NCI-H2227 (cell line): Measurements from ENCODE around the gene ZBTB44.
"Not testable (repeated sequence)": the region's sequence is repeated elsewhere in the genome, so short reads cannot be mapped to it uniquely, and the experiment has no call there.

Experiments
- DNase-seq: peaks from one replicate; lab custom pipeline; 2025; ENCODE audit not compliant: unreplicated experiment; lab: John Stamatoyannopoulos, UW

Gene ZBTB44

DNA sequence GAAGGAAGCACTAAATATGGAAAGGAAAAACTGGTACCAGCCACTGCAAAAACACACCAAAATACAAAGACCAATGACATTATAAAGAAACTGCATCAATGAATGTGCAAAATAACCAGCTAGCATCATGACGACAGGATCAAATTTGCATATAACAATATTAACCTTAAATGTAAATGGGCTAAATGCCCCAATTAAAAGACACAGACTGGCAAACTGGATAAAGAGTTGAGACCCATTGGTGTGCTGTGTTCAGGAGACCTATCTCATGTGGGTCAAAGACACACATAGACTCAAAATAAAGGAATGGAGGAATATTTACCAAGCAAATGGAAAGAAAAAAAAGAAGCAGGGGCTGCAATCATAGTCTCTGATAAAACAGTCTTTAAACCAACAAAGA lies 63.0 kb downstream of the ZBTB44 start:
- not testable (repeated sequence) for DNase-seq

DNA sequence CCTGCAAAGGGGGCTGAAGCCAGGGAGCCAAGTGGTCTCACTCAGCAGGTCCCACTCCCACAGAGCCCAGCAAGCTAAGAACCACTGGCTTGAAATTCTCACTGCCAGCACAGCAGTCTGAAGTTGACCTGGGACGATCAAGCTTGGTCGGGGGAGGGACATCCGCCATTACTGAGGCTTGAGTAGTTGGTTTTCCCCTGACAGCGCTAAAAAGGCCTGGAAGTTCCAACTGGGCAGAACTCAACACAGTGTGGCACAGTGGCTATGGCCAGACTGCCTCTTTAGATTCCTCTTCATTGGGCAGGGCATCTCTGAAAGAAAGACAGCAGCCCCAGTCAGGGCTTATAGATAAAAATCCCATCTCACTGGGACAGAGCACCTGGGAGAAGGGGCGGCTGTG lies 64.8 kb downstream of the ZBTB44 start:
- DNase-seq = not testable (repeated sequence)

DNA sequence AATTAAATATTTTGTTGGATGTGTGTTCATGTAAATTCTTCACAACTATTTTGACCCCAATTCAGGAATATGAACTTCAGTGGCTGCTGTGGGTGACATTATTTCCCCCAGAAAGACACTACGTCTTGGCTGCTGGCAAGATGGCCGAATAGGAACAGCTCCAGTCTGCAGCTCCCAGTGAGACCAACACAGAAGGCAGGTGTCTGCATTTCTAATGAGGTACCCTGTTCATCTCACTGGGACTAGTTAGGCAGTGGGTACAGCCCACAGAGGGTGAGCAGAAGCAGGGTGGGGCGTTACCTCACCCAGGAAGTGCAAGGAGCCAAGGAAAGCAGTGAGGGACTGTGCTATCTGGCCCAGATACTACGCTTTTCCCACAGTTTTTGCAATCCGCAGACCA lies 65.3 kb downstream of the ZBTB44 start:
- DNase-seq = no peak

DNA sequence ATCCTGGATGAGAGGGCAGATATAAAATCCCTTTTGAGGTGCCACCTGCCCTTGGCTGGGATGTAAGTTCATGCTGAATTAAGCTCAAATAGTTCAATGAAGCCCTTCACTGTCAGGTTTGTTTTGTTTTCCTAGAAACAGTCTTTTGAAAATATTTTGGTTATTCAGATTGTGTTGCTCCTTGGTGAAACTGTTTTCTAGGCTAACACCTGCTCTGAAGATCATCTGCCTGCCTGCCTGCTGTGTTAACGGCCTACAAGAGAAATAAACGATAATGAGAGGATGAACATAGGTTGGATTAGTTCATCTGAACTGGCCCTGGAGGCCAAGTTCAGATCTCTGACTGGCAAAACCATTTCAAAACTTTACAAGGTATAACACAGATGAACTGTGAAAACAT lies 67.4 kb downstream of the ZBTB44 start:
- DNase-seq = no peak

DNA sequence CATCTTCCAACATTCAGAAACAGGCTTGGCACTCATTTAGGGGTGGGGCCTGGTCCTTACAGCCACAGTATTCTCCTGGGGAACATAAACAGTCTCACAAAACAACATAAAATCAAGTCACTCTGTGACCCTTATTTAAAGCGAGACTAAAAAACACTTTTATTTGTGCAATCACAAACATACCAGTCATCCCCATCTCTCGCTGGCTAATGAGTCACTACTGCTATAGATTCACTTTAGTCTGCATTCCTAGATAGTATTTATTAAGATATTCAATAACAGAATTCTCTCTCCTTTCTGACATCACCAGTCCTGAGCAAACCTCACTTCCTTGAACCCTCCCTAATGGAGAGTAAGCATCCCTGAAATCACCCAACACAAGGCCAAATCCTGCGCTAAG lies 68.0 kb downstream of the ZBTB44 start:
- DNase-seq = no peak

DNA sequence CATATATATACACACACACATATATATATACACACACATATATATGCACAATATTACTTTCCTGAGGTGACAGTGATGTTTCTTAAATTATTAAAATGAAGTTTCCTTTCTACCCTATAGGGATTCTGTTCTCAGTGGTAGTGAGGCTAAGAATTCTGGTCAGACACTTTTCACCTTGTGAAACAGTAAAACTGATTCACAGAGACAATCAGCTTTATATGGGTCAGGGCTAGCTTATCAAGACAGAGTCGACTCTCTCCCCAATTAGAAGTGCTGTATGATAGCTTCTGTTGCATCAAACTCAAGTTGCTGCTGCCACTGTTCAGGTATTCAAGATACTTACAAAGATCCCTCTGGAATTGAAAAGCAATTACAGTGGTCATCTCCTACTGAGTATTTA lies 68.4 kb downstream of the ZBTB44 start:
- no peak for DNase-seq

DNA sequence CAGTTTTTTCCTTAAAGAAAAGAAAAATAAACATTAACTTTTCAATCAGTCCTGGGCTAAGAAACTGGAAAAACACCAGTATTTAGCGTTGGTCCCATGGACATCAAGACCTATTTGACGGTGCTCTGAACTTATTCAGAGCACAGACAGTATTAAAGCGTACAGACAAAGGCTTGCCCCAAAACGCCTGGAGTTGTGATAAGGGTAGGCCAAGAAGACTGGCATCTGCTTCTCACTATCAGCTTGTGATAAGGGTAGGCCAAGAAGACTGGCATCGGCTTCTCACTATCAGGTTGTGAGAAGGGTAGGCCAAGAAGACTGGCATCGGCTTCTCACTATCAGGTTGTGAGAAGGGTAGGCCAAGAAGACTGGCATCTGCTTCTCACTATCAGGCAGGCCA lies 69.3 kb downstream of the ZBTB44 start:
- DNase-seq = not testable (repeated sequence)

DNA sequence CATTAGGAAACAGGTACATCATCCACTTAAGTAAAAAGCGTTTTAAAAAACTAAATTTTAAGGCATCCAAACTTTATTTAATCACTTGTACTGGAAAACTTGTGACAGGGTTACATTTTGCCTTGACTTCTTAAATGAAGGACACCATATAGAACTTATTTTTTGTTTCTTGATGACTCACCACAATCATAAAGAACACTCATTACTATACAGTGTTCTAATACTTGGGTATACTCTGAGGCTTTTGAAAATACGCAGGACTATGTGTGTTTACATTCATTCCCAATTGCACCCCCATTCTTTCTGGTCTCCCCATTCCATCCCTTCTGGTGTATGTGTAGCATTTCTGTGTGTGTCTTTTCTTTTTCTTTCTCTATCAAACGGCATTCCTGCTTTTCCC lies 69.9 kb downstream of the ZBTB44 start:
- no peak for DNase-seq

DNA sequence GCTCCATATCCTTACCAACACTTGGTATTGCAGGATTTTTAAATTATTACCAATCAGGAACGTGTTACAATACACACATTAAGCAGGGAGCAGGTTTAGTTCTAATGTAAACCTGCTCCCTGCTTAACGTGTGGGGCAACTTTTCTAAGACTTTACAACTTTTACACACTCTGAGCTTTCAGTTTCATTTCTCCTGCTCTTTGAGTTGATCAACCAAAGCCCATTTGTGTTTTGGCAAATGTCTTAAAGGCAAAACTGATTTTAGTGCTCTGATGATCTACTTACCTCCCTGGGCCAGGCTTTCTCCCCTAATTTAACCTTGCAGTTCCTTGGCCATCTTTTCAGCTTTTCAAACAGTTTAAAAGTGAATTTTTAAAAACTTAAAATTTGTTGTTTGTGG lies 70.9 kb downstream of the ZBTB44 start:
- no peak for DNase-seq

DNA sequence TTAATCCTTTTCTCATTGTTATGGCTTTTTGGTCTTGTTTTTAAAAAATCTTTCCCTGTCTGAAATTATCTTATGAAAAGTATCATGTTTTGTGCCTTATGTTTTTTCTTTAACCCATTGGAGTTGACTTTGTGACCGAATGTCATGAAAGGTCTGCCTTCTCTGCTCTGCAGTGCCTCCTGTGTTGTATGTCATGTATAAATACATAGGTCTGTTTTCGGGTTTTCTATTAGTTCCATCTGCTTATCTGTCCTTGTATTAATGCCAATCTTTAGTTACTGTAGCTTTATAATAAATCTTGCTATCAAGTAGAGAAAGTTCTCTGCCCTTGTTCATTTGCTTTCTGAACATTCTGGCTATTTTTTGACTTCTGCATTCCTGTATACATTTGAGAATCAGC lies 73.0 kb downstream of the ZBTB44 start:
- no peak for DNase-seq

DNA sequence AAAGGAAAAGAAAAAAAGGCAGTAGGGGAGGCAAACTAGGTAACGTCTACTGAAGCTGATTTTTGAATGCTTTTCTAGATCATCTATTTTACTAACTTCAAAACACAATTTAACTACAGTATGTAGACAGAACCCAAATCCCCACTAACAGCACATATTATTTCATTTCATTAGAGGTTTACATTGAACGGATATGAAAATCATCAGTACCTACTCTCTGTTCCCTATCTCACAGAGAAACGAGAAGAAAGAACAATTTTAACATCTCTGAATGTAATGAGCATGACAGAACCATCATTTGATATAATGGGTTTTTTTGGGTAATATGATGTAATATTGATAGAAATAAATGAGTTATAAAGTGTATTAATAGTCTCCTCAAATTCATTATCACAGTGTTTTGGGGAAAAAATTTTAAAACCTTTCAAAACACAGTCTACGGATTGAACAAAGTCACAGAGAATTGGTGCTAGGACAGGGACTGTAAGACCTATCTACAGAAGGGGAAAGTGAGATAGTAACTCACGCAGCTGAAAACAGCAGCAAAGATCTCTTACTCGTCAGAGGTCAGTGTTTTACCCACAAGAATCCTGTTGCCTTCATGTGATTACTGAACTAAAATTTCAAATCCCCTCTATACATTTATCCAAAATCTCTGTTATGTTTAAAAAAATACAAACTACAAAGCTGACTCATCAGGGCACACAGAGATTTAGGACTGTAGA lies 77.3 kb downstream of the ZBTB44 start:
- no peak for DNase-seq

DNA sequence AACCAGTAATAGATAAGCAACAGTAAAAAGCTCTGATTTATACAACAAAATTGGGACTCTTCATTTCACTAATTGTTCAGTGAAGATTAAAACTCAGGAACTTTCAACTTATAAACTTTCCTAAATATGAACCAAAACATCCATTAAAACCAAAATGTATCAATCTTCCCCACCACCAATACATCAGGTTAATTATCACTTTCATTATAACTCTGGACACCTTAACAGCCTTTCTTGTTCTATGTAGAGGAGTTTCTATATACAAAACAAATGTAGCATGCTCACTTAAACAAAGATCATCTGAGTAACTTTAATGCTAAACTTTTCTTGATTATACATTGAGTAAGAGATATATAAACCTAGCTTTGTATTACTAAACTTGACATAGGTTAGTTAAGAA lies 80.4 kb downstream of the ZBTB44 start:
- no peak for DNase-seq

DNA sequence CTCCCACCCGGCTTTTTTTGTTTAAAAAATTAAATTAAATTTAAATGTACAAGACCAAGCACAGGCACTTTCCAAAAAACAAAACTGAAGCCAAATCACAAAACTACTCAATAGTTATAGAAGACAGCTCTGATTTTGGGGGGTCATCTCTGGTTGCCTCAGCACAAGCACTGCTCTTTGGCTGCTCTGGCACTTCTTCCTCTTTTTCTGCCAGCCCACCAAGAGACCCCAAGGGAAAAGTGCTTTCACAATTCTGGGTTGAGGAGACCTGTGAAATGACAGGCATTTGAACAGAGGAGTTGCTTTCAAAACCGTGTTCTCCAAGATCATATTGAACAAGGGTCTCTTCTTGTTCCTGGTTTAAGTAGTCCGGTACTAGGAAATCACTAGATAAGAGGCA lies 80.8 kb downstream of the ZBTB44 start:
- DNase-seq = not testable (repeated sequence)

DNA sequence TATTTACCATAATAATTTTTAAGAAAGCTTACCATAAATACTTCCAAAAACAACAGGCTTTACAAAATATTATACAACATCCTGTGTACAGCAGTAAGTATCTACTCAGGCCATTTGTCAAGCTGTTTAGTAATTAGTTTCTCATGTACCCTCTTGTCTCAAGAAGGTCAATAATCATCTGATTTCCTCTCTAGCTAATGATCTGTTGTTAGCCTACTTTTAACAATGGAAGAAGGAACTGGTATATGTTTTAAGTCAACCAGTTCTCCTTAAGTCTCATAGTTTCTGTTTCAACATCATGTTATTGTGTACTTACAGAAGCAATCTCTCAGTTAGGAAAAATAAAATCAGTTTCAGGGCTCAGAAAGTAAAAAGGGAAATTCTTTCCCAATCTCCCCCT lies 81.2 kb downstream of the ZBTB44 start:
- not testable (repeated sequence) for DNase-seq

DNA sequence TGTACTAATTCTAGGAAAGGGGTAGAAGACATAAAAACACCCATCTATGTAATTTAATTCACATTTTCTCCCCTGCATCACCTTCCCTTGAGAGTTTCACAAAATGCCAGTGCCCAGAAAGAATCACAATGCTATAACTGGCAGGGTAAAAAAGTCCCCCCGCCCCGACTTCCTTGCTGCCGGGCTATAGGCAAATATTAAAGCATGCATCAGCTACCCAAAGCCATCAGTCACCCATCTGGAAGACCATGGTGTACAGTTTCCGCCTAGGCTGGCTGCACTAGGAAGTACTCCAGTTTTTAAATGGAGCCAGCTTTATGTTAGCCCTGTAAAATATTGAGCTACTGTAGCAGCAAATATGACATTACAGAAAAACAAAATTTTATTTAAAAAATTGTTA lies 87.3 kb downstream of the ZBTB44 start:
- no peak for DNase-seq

DNA sequence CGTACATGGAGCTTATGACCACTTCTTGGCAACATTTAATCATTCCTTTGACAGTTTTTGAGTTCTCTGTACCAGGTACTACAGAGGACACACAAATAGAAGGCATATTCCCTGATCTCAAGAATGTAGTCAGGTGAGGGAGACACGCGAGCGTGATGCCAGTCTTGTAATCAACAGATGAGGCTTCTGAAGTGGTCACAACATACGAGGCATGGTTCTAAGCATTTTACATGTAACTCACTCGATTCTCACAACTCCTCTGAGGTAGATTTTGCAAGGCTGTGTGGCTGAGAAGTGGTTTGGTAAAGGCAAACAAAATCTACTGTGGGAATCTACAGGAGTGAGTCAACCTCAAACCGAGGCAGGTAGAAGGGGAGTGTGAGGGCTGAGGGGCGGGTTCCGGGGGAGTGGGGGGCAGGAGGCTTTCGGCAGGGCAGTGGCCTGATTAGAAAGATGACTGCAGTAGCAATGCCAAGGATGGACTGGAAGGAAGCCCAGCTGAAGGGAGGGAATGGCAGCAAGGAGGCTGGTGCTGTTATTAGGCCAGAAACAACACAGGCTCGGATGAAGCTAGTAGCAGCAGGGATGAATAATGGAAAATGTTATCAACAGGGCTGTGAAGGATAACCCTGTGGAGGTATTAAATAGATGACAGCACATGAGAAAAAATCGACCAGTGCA lies 91.3 kb downstream of the ZBTB44 start:
- no peak for DNase-seq

DNA sequence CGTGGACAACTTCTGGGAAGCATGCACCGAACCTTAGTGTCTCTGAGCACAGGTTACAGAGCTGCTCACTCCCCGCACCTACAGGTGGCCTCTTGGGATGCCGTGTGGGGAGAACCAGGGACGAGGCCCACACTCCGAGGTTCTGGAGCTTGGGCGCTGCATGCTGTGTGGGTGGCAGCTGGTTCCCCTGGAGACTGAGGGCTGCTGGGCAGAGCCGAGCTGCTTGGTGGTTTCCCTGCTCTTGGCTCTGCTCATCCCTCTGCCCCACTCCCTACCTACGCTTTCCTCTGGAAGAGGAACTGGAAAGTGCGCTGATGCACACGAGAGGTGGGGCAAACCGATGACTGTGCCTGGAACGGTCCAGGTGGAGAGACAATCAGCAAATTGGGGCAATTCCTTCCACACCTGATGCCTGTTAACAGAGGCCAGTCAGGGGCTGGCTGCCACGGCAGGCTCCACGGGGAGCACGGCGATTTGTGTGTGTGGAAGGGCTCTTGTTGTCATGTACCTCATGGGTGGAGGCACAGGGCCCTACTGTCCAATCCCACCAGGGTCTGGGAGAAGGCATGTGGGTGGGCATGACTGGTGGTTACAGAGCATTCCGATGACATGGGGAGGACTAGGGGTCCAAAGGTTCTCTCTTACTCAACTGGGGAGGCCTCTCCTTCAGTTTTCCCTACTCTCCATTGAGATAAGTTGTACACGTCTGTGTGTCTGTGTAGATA lies 94.2 kb downstream of the ZBTB44 start:
- DNase-seq = no peak

DNA sequence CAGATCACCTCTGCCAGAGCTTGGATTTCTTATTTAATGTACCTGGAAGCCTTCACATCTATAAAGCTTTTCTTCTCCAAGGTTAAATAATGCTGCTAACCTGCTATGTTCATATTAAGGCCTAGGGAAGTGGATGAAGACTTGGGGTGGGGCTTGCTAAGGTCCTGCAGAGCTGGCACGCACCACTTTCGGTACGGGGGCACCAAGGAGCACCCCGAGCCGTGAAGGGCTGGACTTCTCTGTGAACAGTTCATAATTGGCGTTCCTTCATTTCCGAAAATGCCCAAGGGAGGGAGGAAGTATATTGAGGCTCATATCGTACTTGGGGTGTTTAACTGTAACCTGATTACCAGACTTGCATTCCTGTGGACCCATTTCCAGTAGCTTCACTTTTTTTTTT lies 95.6 kb downstream of the ZBTB44 start:
- DNase-seq = no peak

DNA sequence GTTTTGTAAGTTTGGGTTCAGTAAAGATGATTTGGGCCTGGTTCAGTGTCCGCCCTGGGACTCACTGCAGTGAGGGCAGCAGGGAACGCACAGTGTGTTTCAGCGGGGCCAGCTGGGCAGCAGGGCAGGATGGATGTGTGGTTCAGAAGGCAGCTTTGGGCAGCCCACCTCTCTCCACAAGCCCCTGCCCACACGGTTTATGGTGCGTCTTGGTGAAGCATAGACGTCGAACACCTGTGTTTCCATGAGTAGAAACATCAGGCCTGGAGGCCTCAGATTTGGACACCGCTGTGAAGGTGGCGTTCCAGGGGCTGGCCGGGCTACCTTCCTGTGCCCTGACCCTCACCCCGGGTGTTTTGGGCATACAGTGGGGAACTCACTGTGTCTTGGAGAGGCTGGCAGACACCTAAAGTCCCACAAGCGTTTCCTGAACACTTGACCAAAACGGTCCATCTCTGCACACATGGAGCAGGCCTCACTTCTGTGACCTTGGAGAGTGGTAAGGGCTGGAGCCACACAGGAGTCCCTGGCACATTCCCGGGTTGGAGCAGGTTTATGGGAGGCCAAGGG lies 96.1 kb downstream of the ZBTB44 start:
- no peak for DNase-seq

DNA sequence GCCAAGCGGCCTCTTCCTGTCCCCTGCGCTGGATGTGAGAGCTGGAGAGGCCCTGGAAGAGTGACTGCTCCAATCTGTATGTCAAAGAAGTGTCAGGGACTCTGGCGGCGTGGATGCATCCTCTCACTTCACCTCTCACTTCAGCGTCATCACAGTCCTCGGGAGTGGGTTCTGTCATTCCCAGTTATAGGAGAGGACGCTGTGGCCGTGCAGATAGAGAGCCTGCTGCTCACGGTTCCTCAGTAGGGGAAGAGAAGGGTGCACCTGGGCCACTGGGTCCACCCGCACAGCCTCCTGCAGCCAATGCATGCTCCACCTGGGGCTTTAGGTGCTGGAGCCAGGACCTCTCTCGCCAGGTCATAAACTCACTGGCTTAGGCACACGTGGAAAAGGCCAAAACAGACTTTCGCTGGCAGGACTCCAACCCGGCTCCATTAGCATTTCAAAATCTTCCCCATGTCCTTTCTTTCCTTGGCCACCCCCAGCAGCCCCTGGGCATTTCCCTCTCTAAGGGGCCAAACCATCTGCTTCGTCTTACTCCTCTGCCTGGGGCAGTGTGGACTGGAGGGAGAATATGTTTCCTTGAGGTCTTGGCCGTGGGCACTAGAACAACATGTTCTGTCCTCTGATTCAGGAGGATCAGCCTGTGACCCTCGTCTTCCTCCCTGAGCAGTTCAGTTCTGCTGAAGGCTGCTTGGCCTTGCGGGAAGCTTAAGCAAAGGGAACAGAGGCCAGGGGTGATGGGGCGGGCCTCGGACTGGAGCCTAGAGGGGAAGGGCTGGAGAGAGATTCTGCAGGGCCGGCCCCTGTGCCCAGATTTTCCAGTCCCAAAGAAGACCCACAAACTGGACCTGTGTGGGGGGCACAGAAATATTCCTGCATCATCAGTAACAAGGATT lies 97.3 kb downstream of the ZBTB44 start:
- DNase-seq = no peak

DNA sequence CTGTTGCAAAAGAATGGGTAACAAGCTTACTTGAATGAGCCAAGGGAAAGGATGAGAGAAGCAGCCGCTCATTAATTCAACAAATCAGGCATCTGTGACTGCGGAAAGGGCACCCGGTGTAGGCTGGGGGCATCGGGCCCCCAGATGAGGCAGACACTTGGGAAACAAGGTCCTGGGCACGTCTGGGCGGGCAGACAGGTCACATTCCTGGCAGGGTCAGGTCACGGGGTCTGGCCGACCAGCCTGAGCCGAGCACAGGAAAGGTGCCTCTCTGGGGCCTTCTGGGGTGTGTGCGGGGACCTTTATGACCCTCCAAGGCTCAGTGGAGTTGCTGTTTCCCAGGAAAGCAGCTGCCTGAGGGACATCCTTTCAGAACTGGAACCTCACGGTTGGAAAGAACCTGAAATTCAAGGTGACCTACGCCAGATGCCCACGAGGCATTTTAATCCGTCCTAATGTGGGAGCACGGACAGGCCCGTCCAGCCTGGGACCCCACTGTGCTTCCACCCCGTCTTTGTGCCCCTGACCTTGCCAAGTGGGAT lies 98.1 kb downstream of the ZBTB44 start:
- no peak for DNase-seq
